COR-L47 (cell line): ENCODE measurements around the gene ZNF606.
A peak's percentile ranks its signal among the peaks of the same experiment; 100 is the strongest.

Source experiments
- DNase-seq: peaks from one replicate; lab custom pipeline; 2025; lab: John Stamatoyannopoulos, UW

ZNF606 gene

DNA sequence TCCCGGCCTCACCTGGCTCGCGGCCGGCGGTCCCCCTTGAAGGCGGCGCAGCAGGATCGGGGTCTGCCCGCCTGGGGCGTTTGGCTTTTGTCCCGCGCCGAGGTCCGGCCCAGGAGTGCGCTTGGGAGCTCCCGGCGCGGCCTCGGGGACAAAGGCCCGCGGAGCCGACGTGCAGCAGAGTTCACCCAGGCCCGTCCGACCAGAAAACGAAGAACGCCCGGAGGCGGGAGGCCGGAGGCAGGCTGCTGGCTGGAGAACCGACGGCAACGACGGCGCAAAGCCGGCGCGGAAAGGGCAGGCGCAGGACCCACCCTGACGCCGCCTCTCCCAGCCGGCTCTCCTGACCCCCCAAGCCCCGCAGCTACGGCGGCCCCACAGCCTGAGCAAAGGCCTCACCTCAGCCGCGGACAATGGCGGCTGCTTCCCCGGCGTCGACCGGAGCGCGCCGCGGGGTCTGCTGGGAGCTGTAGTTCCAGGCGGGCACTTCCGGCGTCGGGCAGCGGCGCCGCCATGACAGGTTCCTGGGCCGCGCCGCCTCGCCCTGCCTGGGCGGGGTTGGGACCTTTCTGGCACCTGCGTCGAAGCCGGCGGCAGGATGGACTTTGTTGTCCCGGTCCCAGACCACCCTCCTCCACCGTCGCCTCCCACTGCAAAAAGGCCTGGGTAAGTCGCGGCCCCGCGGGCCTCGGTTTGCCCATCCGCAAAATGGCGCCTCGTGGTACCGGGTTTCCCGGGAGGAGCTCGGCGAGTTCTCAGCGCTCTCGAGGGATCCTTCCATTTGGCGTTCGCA lies at the start of gene ZNF606:
Gene ZNF606 (minus strand): TSS at position 437 of the 790 bp plus-strand sequence. CDS start 1,501 bp downstream, outside the sequence.
- peak; percentile 77 for DNase-seq

DNA sequence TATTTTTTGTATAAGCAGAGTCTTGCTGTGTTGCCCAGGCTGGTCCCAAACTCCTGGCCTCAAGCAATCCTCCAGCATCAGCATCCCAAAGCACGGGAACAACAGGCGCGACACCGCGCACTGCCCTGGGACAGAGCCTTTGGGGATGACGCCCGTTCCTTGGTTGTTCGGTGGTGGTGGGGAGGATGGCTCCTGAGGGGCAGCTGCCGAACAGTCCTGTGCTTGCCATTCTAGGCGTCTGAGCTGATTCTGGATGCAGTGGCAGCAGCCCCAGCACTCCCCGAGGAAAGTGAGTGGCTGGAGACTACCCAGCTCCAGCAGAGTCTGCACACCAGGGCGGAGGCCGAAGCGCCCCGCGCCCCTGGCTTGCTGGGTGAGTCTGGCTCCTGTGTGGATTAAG lies 49.6 kb upstream of the ZNF606 start:
- DNase-seq: no peak

DNA sequence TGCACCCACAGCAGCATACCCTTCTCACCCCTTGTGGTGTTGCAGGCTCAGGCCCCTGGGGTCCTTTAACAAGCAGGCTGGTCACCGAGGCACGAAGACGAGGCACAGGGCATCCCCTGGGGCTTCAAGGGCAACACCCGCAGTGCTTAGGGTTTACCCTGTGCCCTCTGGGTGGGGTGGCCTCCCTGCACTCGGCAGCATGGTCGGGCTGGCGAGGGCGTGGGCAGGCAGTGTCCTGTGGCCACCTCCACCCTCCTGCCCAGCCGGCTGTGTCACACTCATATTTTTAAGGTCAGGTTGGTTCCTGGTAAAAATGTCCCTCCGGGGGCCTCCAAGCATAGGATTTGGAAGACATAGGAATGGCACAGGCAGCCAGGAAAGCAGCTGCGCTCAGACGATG lies 45.1 kb upstream of the ZNF606 start:
- no peak for DNase-seq

DNA sequence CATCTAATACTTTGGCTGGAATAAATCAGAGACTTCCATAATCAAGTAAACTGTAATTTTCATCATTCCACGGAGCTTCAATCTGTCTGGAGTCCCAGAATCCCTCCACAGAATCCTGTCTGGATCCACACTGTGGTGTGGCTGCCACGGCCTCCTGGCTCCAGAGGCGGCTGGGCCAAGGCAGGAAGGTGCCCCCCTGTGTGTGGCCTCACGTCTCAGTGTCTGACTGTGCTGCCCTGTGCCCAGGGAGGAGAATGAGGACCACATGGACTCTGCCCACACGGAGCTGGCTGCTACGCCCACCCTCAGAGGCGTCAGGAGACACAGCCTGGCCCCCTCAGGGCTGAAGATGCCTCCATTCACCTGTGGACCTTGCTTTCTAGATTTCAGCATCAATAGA lies 44.2 kb upstream of the ZNF606 start:
- no peak for DNase-seq

DNA sequence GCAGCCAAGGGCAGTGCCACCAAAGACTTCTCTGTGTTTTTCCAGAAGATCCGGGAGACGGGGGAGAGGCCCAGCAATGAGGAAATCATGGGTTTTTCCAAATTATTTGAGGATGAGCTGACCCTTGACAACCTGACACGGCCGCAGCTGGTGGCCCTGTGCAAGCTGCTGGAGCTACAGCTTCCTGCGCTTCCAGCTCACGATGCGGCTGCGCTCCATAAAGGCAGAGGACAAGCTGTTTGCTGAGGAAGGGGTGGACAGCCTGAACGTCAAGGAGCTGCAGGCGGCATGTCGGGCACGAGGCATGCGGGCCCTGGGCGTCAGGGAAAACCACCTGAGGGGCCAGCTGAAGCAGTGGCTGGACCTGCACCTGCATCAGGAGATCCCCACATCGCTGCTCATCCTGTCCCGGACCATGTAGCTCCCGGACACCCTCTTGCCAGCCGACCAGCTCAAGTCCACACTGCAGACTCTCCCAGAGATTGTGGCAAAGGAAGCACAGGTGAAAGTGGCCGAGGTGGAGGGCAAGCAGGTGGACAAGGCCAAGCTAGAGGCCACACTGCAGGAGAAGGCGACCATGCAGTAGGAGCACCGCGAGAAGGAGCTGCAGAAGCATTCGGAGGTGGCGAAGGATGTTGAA lies 42.9 kb upstream of the ZNF606 start:
- no peak for DNase-seq

DNA sequence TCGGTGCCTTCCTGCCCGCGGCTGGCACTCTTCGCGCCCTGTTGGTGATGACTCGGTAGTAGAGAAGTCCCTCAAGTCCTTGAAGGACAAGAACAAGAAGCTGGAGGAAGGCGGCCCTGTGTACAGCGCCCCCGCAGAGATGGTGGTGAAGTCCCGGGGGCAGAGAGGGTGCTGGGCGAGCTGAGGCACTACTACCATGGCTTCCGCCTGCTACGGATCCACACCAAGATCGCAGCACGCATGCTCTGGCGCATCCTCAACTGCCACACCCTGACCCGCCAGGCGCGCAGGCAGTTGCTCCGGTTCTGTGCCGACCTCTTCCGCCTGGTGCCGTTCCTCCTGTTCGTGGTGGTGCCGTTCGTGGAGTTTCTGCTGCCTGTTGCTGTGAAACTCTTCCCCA lies 42.3 kb upstream of the ZNF606 start:
- DNase-seq: no peak

DNA sequence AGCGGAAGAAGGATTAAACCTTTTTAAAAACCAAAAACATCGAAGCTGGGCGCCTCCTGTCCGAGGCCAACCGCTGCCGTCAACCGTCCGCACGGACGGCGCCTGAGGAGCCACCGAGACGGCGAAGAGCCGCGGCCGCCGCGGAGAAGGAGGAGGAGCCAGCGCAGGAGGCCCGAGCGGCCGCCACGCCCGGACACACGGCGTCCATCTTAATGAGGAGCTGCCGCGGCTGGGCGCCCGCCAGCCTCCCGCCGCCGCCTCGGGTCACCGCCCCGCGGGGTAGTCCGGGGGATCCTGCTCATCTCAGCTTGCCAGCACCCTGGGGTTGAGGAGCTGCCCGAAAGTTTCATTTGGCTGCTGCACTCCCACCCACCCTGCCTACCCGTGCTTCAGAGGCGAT lies 41.8 kb upstream of the ZNF606 start:
- no peak for DNase-seq

DNA sequence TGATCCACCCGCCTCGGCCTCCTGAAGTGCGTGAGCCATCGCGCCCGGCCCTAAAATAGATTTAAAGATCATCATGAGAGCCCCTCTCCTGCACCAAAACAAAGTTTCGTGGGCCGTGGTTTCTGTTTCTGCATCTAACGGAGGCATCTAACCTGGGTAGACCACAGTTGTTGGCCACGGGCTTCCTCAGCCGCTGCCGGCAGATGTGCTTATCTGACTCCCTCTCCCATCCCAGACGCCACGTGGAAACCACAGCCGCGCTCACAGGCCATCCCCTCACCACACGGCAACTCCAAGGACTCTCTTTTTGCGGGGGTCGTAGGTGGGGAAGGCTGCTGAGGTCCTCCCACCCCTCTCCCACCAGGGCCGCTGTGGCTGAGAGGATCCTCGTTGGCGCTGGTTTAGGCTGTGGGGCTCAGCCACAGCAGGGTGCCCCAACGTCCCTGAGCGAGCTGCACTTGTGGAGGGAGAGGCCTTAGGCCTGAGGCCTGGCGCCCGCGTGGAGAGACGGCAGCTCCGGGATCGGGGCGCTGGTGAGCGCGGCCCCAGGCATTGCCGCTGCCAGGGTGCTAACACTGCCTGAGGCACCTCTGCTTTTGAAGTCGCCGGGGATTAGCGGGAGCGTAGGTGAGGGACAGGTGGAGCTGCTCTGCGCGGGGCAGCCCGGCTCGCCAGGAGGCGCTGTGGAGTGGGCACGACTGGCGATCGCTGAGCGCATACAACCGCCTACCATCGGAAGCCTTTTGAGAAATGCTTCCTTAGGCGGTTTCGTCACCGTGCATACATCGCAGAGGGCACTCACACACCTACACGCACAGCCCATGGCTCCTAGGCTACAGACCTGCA lies 40.1 kb upstream of the ZNF606 start:
- no peak for DNase-seq

DNA sequence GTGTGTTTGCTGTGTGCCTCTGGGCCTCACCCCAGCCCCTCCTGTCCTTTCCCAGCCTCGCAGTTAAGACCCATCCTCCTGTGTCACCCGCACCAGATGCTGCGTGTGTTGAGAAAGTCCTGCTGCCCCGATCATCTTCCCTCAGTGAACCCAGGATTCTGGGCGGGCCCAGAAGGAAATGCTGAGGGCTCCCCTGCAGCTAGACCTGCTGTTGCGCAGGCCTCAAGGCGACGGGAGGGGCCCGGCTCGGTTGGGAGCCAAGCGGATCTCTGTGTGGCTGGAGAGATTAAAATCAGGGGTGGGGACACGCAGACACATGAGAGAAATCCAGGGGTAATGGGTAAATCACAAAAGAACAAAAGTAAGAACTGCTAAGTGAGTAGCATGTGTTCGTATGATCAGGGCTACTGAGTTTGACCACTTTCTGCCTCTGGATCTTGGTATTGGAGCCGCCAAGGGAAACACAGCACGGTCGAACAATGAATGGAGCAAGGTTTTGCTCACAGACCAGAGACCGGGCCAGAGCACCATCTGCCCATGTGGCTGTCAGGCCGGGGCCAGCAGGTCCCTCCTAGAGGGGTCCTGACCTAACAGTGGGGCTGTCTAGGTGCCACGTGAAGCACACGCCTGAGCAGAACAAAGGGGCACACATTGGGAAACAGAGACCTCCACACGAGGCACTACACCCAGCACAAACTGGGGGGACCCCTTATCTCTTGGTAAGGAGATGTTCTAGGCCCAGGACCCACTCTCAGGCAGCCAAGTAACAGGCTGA lies 38.3 kb upstream of the ZNF606 start:
- no peak for DNase-seq

DNA sequence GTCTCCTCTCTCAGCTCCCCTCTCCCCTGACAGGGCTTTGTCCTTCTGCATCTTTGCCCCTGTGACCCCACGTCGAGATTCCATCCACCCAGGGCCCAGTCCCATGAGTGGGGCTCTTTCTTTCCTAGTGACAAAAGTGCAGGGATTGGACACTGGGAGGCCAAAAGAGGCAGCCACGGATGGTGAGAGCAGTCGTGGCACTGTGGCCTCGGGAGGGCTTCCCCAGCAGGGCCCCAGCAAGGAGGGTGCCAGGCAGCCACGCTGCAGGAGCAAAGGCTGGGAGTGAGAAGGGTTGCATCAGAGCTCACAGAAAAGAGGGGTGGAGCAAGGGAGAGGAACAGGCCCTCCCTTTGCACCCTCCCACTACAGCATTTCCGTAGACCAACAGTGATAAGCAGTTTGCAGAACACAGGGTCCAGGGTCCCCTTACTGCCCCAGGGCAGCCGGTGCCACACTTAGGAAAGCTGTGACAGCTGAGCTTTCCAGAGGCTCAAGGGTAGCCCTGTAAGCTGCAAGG lies 36.1 kb upstream of the ZNF606 start:
- DNase-seq: no peak

DNA sequence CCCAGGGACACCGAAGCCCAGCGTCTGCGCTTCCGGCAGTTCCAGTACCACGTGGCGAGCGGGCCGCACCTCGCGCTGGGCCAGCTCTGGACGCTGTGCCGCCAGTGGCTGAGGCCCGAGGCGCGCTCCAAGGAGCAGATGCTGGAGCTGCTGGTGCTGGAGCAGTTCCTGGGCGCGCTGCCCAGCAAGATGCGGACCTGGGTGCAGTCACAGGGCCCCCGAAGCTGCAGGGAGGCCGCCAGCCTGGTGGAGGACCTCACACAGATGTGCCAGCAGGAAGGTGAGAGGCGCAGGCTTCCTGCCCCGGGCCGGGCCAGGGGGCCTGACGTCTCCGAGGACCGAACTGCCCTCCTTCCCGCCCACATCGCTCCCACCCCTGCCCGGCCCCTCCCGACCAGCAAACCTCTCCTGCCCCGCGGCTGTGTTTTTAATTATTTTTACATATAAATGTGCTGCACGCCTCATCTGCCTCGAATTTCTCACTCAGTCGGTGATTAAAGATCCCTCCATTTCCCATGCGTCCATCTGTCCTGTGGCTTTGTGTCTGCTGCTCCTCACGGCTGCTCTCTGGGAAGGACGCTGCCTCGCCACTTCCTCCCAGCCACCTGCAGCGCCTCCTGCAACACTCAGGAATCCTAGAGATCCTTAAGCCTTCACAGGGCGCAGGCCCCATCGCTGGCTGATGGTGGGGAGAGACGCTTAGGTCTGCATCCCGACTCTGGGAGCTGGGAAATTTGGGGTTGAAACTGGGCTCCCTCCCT lies 35.5 kb upstream of the ZNF606 start:
- no peak for DNase-seq

DNA sequence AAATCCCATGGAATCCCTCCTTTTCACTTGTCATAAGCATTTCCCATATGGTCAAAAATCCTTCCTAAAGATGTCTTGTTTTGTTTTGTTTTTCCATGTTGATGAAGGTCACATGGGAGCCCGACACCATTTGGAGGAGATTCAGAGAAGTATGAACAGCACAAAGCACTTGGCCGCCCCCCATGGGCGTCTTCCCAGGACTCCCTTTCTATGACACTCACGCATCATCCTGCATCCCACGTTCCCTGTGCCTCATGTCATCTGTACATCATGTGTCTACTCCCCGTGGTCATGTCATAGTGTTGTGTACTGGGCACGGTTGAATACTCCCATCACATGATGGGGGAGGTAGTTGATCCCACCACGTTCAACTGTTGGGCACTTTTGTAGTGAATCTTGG lies 33.2 kb upstream of the ZNF606 start:
- no peak for DNase-seq

DNA sequence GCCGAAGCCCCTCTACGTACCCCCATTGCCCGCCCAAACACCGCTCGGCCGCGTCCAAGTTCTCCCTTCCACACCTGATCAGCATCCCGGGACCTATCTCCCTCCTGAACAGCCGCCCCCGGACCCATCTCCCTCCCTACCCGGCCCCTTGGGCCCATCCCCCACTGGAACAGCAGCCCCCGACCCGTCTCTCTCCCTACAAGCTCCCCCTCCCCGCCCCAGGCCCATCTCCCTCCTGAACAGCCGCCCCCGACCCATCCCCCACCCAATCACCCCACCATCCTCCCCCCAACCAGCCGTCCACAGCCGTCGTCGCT lies 31.8 kb upstream of the ZNF606 start:
- DNase-seq: no peak

DNA sequence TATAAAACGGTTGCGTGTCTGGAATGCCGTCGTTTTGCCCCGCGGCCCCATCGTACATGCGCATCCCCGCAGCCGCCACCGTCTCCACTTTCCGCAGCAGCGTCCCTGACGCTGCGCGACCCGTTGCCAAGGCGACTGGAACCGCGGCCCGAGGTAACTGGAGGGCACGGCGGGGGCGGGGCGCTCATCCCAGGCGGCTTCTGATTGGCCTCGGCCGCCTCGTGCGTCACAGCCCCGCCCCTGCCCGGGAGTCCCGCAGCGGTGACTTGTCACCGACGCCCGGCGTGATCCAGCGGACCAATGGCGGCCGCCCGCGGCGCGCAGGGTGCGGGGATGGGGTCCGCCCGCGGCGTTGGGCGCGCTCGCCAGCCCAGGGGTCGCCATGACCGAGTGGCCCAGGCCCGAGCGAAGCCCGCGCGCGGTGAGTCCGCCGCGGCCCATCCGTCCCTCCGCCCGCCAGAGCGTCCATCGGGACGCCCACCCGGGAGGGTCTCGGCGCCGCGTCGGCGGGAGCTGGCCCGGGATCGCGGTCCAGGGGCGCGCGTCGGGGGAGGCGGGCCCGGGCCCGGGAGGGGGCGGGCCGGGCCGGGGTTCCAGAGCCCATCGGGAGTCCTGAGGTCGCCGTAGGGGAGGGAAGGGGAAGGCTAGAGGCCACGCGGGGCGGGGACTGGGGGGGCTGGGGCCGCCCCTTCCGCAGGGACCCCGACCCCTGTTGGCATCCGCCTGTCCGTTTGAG lies 31.3 kb upstream of the ZNF606 start, which contains the start of gene ZSCAN1:
Gene ZSCAN1 (plus strand): TSS at position 285 of the 736 bp plus-strand sequence. CDS start 3,812 bp downstream, outside the sequence.
- DNase-seq: peak; percentile 66

DNA sequence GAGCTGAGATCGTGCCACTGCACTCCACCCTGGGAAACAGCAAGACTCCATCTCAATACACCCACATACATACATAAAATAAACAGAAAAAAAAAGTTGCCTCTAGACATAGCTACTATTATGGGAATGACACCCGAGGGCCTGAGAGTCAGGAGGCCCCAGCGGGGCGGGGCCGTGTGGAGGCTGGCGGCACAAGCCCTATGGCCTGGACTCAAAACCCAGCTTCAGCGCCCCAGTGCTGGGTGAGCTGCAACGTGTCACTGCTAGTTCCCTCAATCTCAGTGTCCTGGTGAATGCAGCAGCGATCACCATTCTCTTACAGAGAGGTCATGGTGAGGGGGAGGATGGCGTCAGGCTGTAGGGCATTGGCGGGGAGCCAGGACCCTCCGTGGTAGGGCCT lies 22.0 kb upstream of the ZNF606 start:
- DNase-seq: no peak

DNA sequence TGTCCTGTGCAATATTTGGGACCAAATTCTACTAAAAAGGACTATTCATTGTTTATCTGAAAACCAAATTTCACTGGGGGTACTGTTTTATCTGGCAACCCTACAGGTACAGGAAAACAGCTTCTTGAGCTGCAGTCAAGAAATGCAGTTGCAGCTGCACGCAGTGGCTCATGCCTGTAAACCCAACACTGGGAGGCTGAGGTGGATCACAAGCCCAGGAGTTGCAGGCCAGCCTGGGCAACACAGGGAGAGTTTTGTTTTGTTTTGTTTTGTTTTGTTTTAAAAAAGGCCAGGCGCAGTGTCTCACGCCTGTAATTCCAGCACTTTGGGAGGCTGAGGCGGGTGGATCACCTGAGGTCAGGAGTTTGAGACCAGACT lies 19.7 kb upstream of the ZNF606 start:
- no peak for DNase-seq

DNA sequence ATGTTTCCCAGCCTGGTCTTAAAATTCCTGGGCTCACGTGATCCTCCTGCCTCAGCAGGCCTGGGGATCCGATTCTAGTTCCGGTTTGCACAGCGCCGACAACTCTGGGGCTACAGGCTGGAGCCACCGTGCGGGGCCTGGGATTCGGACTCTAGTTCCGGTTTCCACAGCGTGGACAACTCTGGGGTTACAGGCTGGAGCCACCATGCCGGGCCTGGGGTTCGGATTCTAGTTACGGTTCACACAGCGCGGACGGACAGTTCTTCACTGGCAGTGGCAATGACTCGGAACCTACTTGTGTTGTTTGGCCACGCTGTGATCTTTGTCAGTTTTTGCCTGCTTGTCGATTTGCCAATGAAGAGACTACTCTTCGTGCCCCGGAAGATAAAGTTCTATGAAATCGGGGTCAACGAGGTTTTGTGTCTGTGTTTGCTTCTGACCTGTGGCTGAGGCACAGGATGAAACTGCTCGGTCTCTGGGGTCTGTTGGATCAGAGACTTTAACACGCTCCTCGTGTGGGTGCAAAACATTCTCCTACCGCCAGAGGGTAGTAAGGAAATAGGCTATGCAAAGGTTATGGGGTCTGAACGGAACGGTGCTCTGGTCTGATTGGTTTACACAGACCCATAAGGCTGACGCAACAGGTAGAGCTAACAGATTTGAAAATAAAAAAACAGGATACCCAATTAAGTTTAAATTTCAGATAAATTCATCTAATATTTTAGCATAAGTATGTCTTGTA lies 19.1 kb upstream of the ZNF606 start:
- peak; percentile 64 for DNase-seq

DNA sequence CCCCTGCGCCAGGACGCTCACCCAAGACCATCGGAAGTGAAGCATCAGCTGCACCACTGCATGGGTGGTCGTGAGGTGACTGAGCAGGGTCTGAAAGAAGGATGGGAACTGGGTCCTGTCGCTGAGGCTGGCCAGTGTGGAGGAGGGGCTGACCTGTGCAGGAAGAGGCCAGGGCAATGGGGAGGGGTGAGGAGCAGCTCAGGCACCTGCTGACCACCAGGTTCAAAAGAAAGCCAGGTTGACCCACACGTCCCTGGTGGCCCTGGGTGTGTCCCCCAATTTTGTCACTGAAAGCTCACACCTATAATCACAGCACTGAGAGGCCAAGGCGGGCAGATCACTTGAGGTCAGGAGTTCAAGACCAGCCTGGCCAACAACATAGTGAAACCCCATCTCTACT lies 17.5 kb upstream of the ZNF606 start:
- no peak for DNase-seq

DNA sequence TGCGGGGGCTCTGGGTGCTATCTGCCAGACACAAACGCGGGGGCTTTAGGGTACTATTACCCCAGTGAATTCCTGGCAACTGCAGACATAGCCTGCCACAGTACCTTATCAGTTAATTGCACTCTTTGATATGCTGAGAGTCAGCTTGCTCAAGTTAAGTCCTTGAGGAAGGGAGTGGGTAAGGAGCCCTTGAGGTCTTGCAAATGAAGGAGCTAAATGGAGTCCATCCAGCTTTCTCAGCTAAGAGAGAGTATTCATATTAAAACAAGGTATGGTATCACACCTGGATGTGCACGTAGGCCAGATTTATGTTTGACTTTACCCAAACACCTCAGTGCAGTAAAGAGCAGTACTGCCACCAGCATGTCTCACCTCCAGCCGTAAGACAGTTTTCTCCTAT lies 11.5 kb upstream of the ZNF606 start:
- no peak for DNase-seq

DNA sequence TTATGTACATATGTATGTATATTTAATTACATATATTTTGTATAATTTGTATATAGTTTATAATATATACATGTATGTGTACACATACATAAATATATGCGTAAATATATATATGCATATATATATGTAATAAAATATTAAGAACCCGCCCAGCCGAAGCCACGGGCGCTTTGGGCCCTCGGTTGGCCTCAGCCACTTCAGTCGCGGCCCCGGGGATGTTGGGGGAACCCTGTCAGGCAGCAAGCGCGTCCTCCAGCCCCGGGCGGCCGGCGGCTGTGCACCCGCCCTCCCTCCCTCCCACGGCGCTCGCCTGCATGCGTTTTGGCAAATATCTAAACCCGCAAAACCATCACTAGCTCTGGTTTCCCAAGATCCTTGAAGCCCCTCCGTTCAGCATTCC lies 7.9 kb upstream of the ZNF606 start:
- no peak for DNase-seq
